ENCODE results near the gene C10orf120. TPM values are rescaled to one million over a fixed set of nuclear protein-coding genes. Genes with fewer than 3 reads are reported as not detected.

Gene C10orf120
- total and polyA plus RNA-seq, 9 of the 15 experiments (the other 6 are each of a cell fraction or from before 2014, with no cell fraction given): not detected

GRCh38 chr10:122730238-122730637 is 30.6 kb upstream of the C10orf120 start:
- no peaks in the 10 kb centered on the region for H3K4me1 ChIP-seq (replicated peaks in 1 of 2; ENCODE audit: control insufficient read depth in 2 of 2, insufficient read depth in 2 of 2, low read length in 2 of 2)
- DNase-seq (ENCODE audit: extremely low read depth in 1 of 4, low spot score in 3 of 4): no peak
- in situ Hi-C loops (cut with MboI) (no loop called here), intact Hi-C loops (cut with micrococcal nuclease) (no loop called here)
- no peak overlapping the region for H3K9ac ChIP-seq (ENCODE audit: insufficient read depth in 1 of 2, low read depth in 2 of 2, low read length in 2 of 2)
- TF ChIP-seq MAZ (CRISPR knock-in tag; conservative IDR thresholded peaks at IDR 0.05 in 1 of 2, IDR thresholded peaks at IDR 0.05 in 1 of 2) (no peak), CC2D1A (IDR thresholded peaks at IDR 0.05) (no peak), ESRRB (CRISPR knock-in tag; IDR thresholded peaks at IDR 0.05; ENCODE audit: borderline replicate concordance) (no peak), ZNF3 (CRISPR knock-in tag; IDR thresholded peaks at IDR 0.05) (no peak), CEBPG (CRISPR knock-in tag; IDR thresholded peaks at IDR 0.05) (no peak), CEBPG (tag; conservative IDR thresholded peaks at IDR 0.05 in 1 of 2, IDR thresholded peaks at IDR 0.05 in 1 of 2) (no peak)
- BruUV-seq (replicated peaks): no TSS peak
- WGBS (ENCODE audit: insufficient coverage, low coverage, missing lambda C conversion rate): 0% methylated on average over 4 of the region's 6 CpGs
- no peaks in the 10 kb centered on the region for H3K79me2 ChIP-seq (ENCODE audit: control insufficient read depth, insufficient read depth, low read length)
- H3K27ac ChIP-seq (ENCODE audit: extremely low read depth, low read depth, low read length): no peak overlapping the region
- FAIRE-seq: no peak
- peaks cover 0 to 11% of the 10 kb centered on the region in 2 experiments; a peak in 2 of 5 replicates for H3K27me3 ChIP-seq (ENCODE audit: control insufficient read depth in 2 of 2, insufficient read depth in 2 of 2, low read length in 2 of 2)
- H3K4me3 ChIP-seq: no peak overlapping the region
- no peak for ATAC-seq
- H3K36me3 ChIP-seq (ENCODE audit: control insufficient read depth, insufficient read depth, low read length): no peaks in the 10 kb centered on the region
- ChIA-PET CTCF (ENCODE audit: low intra/inter-chr PET ratio) (no interaction called here), POLR2A (no interaction called here)
- H2AFZ ChIP-seq (ENCODE audit: low read depth, low read length): no peak overlapping the region
- no peaks in the 10 kb centered on the region for H3K9me3 ChIP-seq (replicated peaks; ENCODE audit: control insufficient read depth, insufficient read depth, low read depth, low read length)
- H3K4me2 ChIP-seq (ENCODE audit: insufficient read depth, low read length): no peak overlapping the region
- H3K9me1 ChIP-seq (ENCODE audit: control insufficient read depth, insufficient read depth, low read length): no peaks in the 10 kb centered on the region
- H4K20me1 ChIP-seq (replicated peaks; ENCODE audit: control insufficient read depth, insufficient read depth, low read length): no peaks in the 10 kb centered on the region

GRCh38 chr10:122729126-122729525 is 29.5 kb upstream of the C10orf120 start:
- ATAC-seq (no peak), DNase-seq (ENCODE audit: extremely low read depth in 1 of 4, low spot score in 3 of 4) (no peak), FAIRE-seq (no peak)
- Histone ChIP-seq H3K27me3 (ENCODE audit: control insufficient read depth in 2 of 2, insufficient read depth in 2 of 2, low read length in 2 of 2) (peaks cover 0 to 6% of the 10 kb centered on the region in 2 experiments; a peak in 2 of 5 replicates), H3K79me2 (ENCODE audit: control insufficient read depth, insufficient read depth, low read length) (no peaks in the 10 kb centered on the region), H3K36me3 (ENCODE audit: control insufficient read depth, insufficient read depth, low read length) (no peaks in the 10 kb centered on the region), H3K27ac (ENCODE audit: extremely low read depth, low read depth, low read length) (no peak overlapping the region), H3K9me1 (ENCODE audit: control insufficient read depth, insufficient read depth, low read length) (no peaks in the 10 kb centered on the region), H4K20me1 (replicated peaks; ENCODE audit: control insufficient read depth, insufficient read depth, low read length) (no peaks in the 10 kb centered on the region), H3K4me3 (no peak overlapping the region), H3K9ac (ENCODE audit: insufficient read depth in 1 of 2, low read depth in 2 of 2, low read length in 2 of 2) (no peak overlapping the region), H3K4me1 (replicated peaks in 1 of 2; ENCODE audit: control insufficient read depth in 2 of 2, insufficient read depth in 2 of 2, low read length in 2 of 2) (no peaks in the 10 kb centered on the region), H2AFZ (ENCODE audit: low read depth, low read length) (no peak overlapping the region), H3K9me3 (replicated peaks; ENCODE audit: control insufficient read depth, insufficient read depth, low read depth, low read length) (no peaks in the 10 kb centered on the region), H3K4me2 (ENCODE audit: insufficient read depth, low read length) (no peak overlapping the region)
- in situ Hi-C loops (cut with MboI) (no loop called here), intact Hi-C loops (cut with micrococcal nuclease) (no loop called here)
- CTCF ChIA-PET (ENCODE audit: low intra/inter-chr PET ratio): no interaction called here
- BruUV-seq (replicated peaks): no TSS peak
- 0% methylated on average over 4 of the region's 9 CpGs for WGBS (ENCODE audit: insufficient coverage, low coverage, missing lambda C conversion rate)
- POLR2A ChIA-PET: no interaction called here
- TF ChIP-seq ZNF740 (CRISPR knock-in tag; IDR thresholded peaks at IDR 0.05): no peak
- no peak for TF ChIP-seq ZNF740 (tag; IDR thresholded peaks at IDR 0.05)
- TF ChIP-seq MCM7 (IDR thresholded peaks at IDR 0.05): no peak
- no peak for TF ChIP-seq MBD1 (CRISPR knock-in tag; IDR thresholded peaks at IDR 0.05)
- no peak for TF ChIP-seq CBX1 (IDR thresholded peaks at IDR 0.05; ENCODE audit: low read depth)
- TF ChIP-seq NELFE (IDR thresholded peaks at IDR 0.05; ENCODE audit: insufficient read depth, insufficient read length): no peak
- no peak for TF ChIP-seq HMG20A (CRISPR knock-in tag; conservative IDR thresholded peaks at IDR 0.05)
- no peak for TF ChIP-seq NR2F6 (CRISPR knock-in tag; IDR thresholded peaks at IDR 0.05)
